Neural cell (in vitro differentiated cells): ENCODE results near the gene LMCD1. TPM values are rescaled to one million over a fixed set of nuclear protein-coding genes. Genes with fewer than 3 reads are reported as not detected.

Source experiments
- H2AFZ ChIP-seq: fragments of 200-600, 300-800 bp; sonication (generic), shearing (Covaris generic); 2 replicates; pipeline ENCODE4 v1.6.0; 2014; ENCODE audit warnings: low read depth, mild to moderate bottlenecking, antibody characterized with exemption, low read length, moderate library complexity
- H3F3A ChIP-seq: fragments of 200-600 bp; shearing (Covaris generic); 2 replicates; pipeline ENCODE4 v1.6.1; 2016; ENCODE audit warnings: mild to moderate bottlenecking, moderate library complexity, mixed read lengths, antibody characterized with exemption, low read length; ENCODE audit not compliant: insufficient read depth, poor library complexity, severe bottlenecking
- H3K27ac ChIP-seq: fragments of 200-600, 300-800 bp; sonication (generic), shearing (Covaris generic); 2 replicates; pipeline ENCODE4 v1.5.1; 2014; ENCODE audit warnings: mild to moderate bottlenecking, low read length, moderate library complexity
- H3K27me3 ChIP-seq: fragments of 300-800, 200-600 bp; sonication (generic), shearing (Covaris generic); 2 replicates; pipeline ENCODE4 v1.6.0; 2014; ENCODE audit warnings: mild to moderate bottlenecking, low read depth, low read length, moderate library complexity; ENCODE audit not compliant: insufficient read depth
- H3K36me3 ChIP-seq: fragments of 300-800, 200-600 bp; sonication (generic), shearing (Covaris generic); 2 replicates; pipeline ENCODE4 v1.5.1; 2014; ENCODE audit warnings: mild to moderate bottlenecking, antibody characterized with exemption, low read length, moderate library complexity; ENCODE audit not compliant: insufficient read depth
- H3K4me2 ChIP-seq: fragments of 300-800, 200-600 bp; sonication (generic), shearing (Covaris generic); 2 replicates; pipeline ENCODE4 v1.6.0; 2014; ENCODE audit warnings: mild to moderate bottlenecking, low read length
- H3K4me3 ChIP-seq: fragments of 300-800, 200-600 bp; sonication (generic), shearing (Covaris generic); 2 replicates; pipeline ENCODE4 v1.5.1; 2014; ENCODE audit warnings: mild to moderate bottlenecking, low read length, moderate library complexity
- H3K79me2 ChIP-seq: fragments of 200-600 bp; shearing (Covaris generic); replicated peaks from 2 replicates; pipeline ENCODE4 v1.6.0; 2014; ENCODE audit warnings: mild to moderate bottlenecking, low read length, moderate library complexity; ENCODE audit not compliant: insufficient read depth
- H3K9ac ChIP-seq: fragments of 300-800, 200-600 bp; sonication (generic), shearing (Covaris generic); 2 replicates; pipeline ENCODE4 v1.6.1; 2016; ENCODE audit warnings: mild to moderate bottlenecking, low read length, mixed read lengths
- H3K9me2 ChIP-seq: fragments of 200-600 bp; shearing (Covaris generic); 2 replicates; pipeline ENCODE4 v1.6.1; 2016; ENCODE audit warnings: mild to moderate bottlenecking, low read length, mixed read lengths; ENCODE audit not compliant: insufficient read depth
- H3K9me3 ChIP-seq: fragments of 200-600, 300-800 bp; sonication (generic), shearing (Covaris generic); 2 replicates; pipeline ENCODE4 v1.6.1; 2016; ENCODE audit warnings: mild to moderate bottlenecking, mixed run types, low read length, moderate library complexity, mixed read lengths
- H4K20me1 ChIP-seq: fragments of 200-600 bp; shearing (Covaris generic); 2 replicates; pipeline ENCODE4 v1.6.1; 2016; ENCODE audit warnings: mild to moderate bottlenecking, mixed run types; ENCODE audit not compliant: insufficient read depth
- EP300 ChIP-seq: fragments of 450-650 bp; conservative IDR thresholded peaks from 2 replicates; pipeline ENCODE4 v1.6.1; 2014; ENCODE audit warnings: antibody characterized with exemption, mild to moderate bottlenecking, moderate library complexity; ENCODE audit not compliant: poor library complexity, severe bottlenecking
- EZH2 ChIP-seq: fragments of 200-600, 300-800 bp; shearing (Covaris generic), sonication (generic); IDR thresholded peaks from 2 replicates; pipeline ENCODE4 v1.6.1; 2014; ENCODE audit warnings: antibody characterized with exemption, low read length, borderline replicate concordance, mild to moderate bottlenecking; ENCODE audit not compliant: insufficient read depth, poor library complexity, severe bottlenecking
- MXI1 ChIP-seq: fragments of 450-650 bp; conservative IDR thresholded peaks from 2 replicates; pipeline ENCODE4 v1.6.1; 2014; ENCODE audit warnings: antibody characterized with exemption, mild to moderate bottlenecking; ENCODE audit not compliant: poor library complexity, severe bottlenecking
- POLR2AphosphoS5 ChIP-seq: IDR thresholded peaks from 2 replicates; pipeline ENCODE4 v1.6.1; 2012
- RAD21 ChIP-seq: fragments of 450-650 bp; conservative IDR thresholded peaks from 2 replicates; pipeline ENCODE4 v1.6.1; 2014; ENCODE audit warnings: antibody characterized with exemption, mild to moderate bottlenecking, moderate library complexity
- SMC3 ChIP-seq: fragments of 450-650 bp; conservative IDR thresholded peaks from 2 replicates; pipeline ENCODE4 v1.6.1; 2014; ENCODE audit warnings: antibody characterized with exemption, mild to moderate bottlenecking, moderate library complexity; ENCODE audit not compliant: poor library complexity
- TAF1 ChIP-seq: IDR thresholded peaks from 2 replicates; pipeline ENCODE4 v1.6.1; 2012; ENCODE audit warnings: low read depth
- polyA plus RNA-seq: library from polyadenylated mRNA; depleted of rRNA; stranded (reverse); fragments of >200 nt; gene quantifications from 2 replicates; pipeline ENCODE4 v1.2.3, GENCODE V29; 2014
- TF ChIP-seq, protein P1 (sequence below): fragments of 450-650 bp; IDR thresholded peaks from 2 replicates; pipeline ENCODE4 v1.5.1; 2014; ENCODE audit warnings: antibody characterized with exemption, mild to moderate bottlenecking, moderate library complexity; ENCODE audit not compliant: poor library complexity, severe bottlenecking
- TF ChIP-seq, protein P2 (sequence below): IDR thresholded peaks from 2 replicates; pipeline ENCODE4 v1.6.1; 2012; ENCODE audit warnings: borderline replicate concordance

LMCD1 gene
- polyA plus RNA-seq, 1 donor from 2014 or later = 3.5 TPM

DNA sequence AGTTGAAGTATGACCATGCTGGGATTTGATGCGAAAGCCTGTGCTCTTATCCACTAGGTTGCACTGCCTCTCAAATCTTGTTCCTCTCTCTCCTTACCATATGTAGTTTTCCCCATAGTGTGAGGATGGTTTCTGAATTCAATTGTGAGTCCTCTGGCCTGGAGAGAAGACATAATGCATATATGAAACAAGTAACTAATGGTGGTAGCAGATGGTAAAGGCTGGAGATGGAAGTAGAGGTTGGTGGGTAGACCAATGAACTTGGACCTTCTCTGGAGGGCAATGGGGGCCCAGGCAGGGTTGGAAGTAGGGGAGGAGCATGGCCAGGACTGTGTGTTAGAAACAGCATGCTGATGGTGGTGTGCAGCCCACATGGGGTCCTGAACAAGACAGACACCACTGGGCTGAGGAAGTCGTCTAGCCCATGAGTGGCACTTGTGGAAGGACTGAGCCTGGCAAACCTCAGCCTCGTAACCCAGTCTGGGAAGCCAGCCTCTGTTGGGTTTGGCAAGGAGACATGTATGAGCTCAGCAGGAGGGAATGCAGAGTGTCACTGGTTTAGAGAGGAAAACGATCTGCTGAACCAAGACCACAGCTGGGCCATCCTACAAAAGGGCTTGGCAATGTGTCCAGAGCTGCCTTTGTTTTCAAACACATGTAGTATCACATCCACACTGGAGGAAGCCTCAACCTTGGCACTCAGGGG, 18.5 kb upstream of the LMCD1 start:
- no peak overlapping the region for H3K4me2 ChIP-seq
- no peak overlapping the region for H3K27ac ChIP-seq
- H2AFZ ChIP-seq = no peak overlapping the region
- H3K36me3 ChIP-seq = no peaks in the 10 kb centered on the region
- no peaks in the 10 kb centered on the region for H3K27me3 ChIP-seq
- TF ChIP-seq RAD21 = no peak
- H3K79me2 ChIP-seq = no peaks in the 10 kb centered on the region
- H4K20me1 ChIP-seq = no peaks in the 10 kb centered on the region
- H3K4me3 ChIP-seq = no peak overlapping the region
- H3K9ac ChIP-seq = no peak overlapping the region
- H3F3A ChIP-seq = no peaks in the 10 kb centered on the region
- no peaks in the 10 kb centered on the region for H3K9me2 ChIP-seq
- H3K9me3 ChIP-seq = peaks cover 6% of the 10 kb centered on the region

DNA sequence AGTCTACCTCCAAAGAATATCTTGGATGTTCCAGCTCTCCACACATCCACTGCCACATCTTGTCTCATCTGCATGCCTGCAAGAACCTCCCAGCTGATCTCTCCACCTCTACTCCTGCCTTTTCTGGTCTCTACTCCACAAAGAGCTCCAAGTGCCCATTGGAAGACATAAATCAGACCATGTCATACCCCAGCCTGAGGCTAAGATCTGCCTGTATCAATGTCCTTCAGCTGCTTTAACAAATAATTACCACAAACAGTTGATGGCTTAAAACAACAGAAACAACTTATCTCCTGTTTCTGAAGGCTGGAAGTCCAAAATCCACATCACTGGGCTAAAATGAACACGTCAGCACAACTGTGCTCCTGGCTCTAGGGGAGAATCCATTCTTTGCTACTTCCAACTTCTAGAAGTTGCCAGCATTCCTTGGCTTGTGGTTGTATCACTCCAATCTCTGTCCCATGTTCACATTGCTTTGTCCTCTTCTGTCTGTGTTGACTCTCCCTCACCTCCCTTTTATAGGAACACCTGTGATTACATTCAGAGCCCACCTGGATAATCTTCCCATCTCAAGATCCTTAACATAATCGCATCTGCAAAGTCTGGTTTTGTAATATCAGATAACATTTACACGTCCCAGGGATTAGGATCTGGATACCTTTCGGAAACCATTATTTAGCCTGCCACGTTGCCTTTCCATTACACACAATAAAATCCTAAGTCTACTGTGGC, 17.0 kb upstream of the LMCD1 start:
- TF ChIP-seq, protein P1, sequence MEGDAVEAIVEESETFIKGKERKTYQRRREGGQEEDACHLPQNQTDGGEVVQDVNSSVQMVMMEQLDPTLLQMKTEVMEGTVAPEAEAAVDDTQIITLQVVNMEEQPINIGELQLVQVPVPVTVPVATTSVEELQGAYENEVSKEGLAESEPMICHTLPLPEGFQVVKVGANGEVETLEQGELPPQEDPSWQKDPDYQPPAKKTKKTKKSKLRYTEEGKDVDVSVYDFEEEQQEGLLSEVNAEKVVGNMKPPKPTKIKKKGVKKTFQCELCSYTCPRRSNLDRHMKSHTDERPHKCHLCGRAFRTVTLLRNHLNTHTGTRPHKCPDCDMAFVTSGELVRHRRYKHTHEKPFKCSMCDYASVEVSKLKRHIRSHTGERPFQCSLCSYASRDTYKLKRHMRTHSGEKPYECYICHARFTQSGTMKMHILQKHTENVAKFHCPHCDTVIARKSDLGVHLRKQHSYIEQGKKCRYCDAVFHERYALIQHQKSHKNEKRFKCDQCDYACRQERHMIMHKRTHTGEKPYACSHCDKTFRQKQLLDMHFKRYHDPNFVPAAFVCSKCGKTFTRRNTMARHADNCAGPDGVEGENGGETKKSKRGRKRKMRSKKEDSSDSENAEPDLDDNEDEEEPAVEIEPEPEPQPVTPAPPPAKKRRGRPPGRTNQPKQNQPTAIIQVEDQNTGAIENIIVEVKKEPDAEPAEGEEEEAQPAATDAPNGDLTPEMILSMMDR = no peak
- TF ChIP-seq MXI1 (no peak), EZH2 (no peak), POLR2AphosphoS5 (no peak), TAF1 (no peak), SMC3 (no peak), RAD21 (no peak), EP300 (no peak)
- TF ChIP-seq, protein P2, sequence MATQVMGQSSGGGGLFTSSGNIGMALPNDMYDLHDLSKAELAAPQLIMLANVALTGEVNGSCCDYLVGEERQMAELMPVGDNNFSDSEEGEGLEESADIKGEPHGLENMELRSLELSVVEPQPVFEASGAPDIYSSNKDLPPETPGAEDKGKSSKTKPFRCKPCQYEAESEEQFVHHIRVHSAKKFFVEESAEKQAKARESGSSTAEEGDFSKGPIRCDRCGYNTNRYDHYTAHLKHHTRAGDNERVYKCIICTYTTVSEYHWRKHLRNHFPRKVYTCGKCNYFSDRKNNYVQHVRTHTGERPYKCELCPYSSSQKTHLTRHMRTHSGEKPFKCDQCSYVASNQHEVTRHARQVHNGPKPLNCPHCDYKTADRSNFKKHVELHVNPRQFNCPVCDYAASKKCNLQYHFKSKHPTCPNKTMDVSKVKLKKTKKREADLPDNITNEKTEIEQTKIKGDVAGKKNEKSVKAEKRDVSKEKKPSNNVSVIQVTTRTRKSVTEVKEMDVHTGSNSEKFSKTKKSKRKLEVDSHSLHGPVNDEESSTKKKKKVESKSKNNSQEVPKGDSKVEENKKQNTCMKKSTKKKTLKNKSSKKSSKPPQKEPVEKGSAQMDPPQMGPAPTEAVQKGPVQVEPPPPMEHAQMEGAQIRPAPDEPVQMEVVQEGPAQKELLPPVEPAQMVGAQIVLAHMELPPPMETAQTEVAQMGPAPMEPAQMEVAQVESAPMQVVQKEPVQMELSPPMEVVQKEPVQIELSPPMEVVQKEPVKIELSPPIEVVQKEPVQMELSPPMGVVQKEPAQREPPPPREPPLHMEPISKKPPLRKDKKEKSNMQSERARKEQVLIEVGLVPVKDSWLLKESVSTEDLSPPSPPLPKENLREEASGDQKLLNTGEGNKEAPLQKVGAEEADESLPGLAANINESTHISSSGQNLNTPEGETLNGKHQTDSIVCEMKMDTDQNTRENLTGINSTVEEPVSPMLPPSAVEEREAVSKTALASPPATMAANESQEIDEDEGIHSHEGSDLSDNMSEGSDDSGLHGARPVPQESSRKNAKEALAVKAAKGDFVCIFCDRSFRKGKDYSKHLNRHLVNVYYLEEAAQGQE = no peak
- H3K79me2 ChIP-seq = no peaks in the 10 kb centered on the region
- H3K9me3 ChIP-seq = peaks cover 6% of the 10 kb centered on the region
- H3K9ac ChIP-seq = no peak overlapping the region
- no peaks in the 10 kb centered on the region for H4K20me1 ChIP-seq
- no peaks in the 10 kb centered on the region for H3F3A ChIP-seq
- no peak overlapping the region for H3K4me2 ChIP-seq
- H2AFZ ChIP-seq = no peak overlapping the region
- no peak overlapping the region for H3K27ac ChIP-seq
- no peak overlapping the region for H3K4me3 ChIP-seq
- H3K9me2 ChIP-seq = no peaks in the 10 kb centered on the region
- no peaks in the 10 kb centered on the region for H3K36me3 ChIP-seq
- H3K27me3 ChIP-seq = no peaks in the 10 kb centered on the region
